ENCODE results near the gene SH3RF3. TPM values are rescaled to one million over a fixed set of nuclear protein-coding genes. Genes with fewer than 3 reads are reported as not detected.

Gene SH3RF3
- total RNA-seq, 1 experiment from 2014 or later: 4.9 TPM

DNA sequence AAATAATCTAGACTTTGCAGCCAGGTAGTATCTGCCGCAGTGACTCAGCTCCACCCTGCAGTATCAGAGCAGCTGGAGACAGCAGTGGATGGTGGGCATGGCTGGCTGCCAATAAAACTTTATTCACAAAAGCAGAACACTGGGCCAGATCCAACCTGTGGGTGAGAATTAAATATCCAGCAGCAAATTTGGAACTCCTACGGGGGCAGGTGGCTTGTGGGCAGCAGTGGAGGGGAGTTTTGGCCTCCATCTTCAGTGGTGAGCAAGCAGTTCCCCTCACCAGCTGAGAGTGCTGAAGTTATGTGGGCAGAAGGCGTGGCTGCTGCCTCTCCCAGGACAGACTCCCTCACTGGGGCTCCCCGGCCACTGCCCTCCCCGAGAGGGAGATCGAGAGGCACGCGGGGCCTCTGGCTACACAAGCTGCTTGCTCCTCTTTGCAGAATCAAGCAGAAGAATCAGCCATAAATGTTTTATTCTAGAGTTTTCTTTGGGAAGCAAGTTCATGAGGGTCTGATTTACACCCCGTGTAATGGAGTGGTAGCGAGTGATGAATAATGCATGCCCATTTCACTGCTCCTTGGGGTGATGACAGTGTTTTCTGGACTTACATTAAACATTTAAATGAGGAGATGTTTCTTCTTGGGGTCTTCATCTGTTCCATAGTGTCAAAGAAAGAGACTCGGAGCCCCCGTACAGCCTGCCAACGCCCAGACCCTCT, 280.5 kb downstream of the SH3RF3 start:
- POLR2A ChIA-PET: no interaction called here

DNA sequence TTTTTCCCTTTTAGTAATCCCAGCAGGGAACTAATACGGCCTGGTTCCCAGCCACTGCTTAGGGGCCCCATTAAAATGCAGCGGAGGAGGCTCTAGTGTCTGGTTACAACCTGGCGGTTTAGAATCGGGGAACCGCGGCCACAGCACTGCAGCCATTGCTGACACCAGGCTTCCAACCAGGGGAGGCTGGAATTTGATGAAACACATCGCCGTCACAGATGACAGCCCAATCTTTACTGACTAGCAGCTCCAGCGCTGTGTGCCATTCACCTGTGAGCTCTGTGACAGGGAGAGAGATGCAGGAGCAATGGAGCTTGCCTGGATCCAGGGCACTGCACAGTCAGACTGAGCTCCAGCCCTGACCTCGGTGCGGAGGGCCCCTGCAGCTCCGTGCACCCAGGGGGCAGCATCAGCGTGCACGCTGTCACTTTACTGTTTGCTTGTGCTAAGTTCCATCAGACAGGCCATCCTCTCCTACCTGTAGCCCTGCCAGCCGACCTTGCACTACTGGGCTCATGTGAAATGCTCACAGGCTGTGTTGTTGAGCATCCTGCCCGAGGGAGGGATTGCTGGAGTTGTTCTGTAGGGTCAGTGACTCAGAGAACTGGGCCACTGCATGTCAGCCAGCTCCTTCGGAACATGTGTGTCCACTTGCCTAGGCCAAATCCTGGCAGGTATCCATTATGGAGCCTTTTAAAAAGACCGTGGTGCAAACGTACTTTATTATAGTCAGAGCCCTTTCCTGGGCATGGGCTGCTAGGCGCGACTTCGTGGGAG, 281.2 kb downstream of the SH3RF3 start:
- DNase-seq (ENCODE audit: low read depth, low spot score): no peak
- in situ Hi-C loops (cut with HindIII; ENCODE audit: low pct_unique_long_range_greater_than_20kb, low sequenced_read_pairs) (no loop called here), intact Hi-C loops (cut with micrococcal nuclease; ENCODE audit: unreplicated experiment) (no loop called here)
- H3K27ac ChIP-seq (ENCODE audit: low read length): no peak overlapping the region
- no TSS peak for BruUV-seq (replicated peaks)
- ChIA-PET CTCF (no interaction called here), POLR2A (no interaction called here)
- H3K4me3 ChIP-seq (ENCODE audit: low read depth in 2 of 2, low read length in 2 of 2): no peak overlapping the region
- no peaks in the 10 kb centered on the region for H3K36me3 ChIP-seq (ENCODE audit: control insufficient read depth, insufficient read depth, low read length)
- ATAC-seq: no peak
- TF ChIP-seq, protein P1, sequence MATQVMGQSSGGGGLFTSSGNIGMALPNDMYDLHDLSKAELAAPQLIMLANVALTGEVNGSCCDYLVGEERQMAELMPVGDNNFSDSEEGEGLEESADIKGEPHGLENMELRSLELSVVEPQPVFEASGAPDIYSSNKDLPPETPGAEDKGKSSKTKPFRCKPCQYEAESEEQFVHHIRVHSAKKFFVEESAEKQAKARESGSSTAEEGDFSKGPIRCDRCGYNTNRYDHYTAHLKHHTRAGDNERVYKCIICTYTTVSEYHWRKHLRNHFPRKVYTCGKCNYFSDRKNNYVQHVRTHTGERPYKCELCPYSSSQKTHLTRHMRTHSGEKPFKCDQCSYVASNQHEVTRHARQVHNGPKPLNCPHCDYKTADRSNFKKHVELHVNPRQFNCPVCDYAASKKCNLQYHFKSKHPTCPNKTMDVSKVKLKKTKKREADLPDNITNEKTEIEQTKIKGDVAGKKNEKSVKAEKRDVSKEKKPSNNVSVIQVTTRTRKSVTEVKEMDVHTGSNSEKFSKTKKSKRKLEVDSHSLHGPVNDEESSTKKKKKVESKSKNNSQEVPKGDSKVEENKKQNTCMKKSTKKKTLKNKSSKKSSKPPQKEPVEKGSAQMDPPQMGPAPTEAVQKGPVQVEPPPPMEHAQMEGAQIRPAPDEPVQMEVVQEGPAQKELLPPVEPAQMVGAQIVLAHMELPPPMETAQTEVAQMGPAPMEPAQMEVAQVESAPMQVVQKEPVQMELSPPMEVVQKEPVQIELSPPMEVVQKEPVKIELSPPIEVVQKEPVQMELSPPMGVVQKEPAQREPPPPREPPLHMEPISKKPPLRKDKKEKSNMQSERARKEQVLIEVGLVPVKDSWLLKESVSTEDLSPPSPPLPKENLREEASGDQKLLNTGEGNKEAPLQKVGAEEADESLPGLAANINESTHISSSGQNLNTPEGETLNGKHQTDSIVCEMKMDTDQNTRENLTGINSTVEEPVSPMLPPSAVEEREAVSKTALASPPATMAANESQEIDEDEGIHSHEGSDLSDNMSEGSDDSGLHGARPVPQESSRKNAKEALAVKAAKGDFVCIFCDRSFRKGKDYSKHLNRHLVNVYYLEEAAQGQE (IDR thresholded peaks at IDR 0.05; ENCODE audit: insufficient read depth in 1 of 2, low read depth in 2 of 2, low read length in 1 of 2): no peak
- TF ChIP-seq POLR2AphosphoS5 (IDR thresholded peaks at IDR 0.05; ENCODE audit: low read depth, low read length) (no peak), TCF7L2 (IDR thresholded peaks at IDR 0.05; ENCODE audit: low read depth, low read length) (no peak), SIN3A (IDR thresholded peaks at IDR 0.05; ENCODE audit: borderline replicate concordance, insufficient read depth, low read depth, low read length) (no peak)
- TF ChIP-seq, protein P2, sequence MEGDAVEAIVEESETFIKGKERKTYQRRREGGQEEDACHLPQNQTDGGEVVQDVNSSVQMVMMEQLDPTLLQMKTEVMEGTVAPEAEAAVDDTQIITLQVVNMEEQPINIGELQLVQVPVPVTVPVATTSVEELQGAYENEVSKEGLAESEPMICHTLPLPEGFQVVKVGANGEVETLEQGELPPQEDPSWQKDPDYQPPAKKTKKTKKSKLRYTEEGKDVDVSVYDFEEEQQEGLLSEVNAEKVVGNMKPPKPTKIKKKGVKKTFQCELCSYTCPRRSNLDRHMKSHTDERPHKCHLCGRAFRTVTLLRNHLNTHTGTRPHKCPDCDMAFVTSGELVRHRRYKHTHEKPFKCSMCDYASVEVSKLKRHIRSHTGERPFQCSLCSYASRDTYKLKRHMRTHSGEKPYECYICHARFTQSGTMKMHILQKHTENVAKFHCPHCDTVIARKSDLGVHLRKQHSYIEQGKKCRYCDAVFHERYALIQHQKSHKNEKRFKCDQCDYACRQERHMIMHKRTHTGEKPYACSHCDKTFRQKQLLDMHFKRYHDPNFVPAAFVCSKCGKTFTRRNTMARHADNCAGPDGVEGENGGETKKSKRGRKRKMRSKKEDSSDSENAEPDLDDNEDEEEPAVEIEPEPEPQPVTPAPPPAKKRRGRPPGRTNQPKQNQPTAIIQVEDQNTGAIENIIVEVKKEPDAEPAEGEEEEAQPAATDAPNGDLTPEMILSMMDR (IDR thresholded peaks at IDR 0.05): no peak
- no peaks in the 10 kb centered on the region for H3K4me1 ChIP-seq (ENCODE audit: control insufficient read depth, insufficient read depth, low read length)
- H3K9me3 ChIP-seq (ENCODE audit: control insufficient read depth, insufficient read depth, low read depth, low read length): no peaks in the 10 kb centered on the region
- H3K27me3 ChIP-seq (ENCODE audit: control insufficient read depth, insufficient read depth, low read length): no peaks in the 10 kb centered on the region

More for the DNA sequence above, 280.5 kb downstream of the SH3RF3 start:
- Histone ChIP-seq H3K4me3 (ENCODE audit: low read depth in 2 of 2, low read length in 2 of 2) (no peak overlapping the region), H3K4me1 (ENCODE audit: control insufficient read depth, insufficient read depth, low read length) (no peaks in the 10 kb centered on the region), H3K27me3 (ENCODE audit: control insufficient read depth, insufficient read depth, low read length) (no peaks in the 10 kb centered on the region), H3K9me3 (ENCODE audit: control insufficient read depth, insufficient read depth, low read depth, low read length) (no peaks in the 10 kb centered on the region), H3K36me3 (ENCODE audit: control insufficient read depth, insufficient read depth, low read length) (no peaks in the 10 kb centered on the region), H3K27ac (ENCODE audit: low read length) (no peak overlapping the region)
- intact Hi-C loops (cut with micrococcal nuclease; ENCODE audit: unreplicated experiment): no loop called here
- DNase-seq (ENCODE audit: low read depth, low spot score) (no peak), ATAC-seq (no peak)
- TF ChIP-seq, protein P1 (IDR thresholded peaks at IDR 0.05; ENCODE audit: insufficient read depth in 1 of 2, low read depth in 2 of 2, low read length in 1 of 2): no peak
- TF ChIP-seq, protein P2 (IDR thresholded peaks at IDR 0.05): no peak
- TF ChIP-seq POLR2AphosphoS5 (IDR thresholded peaks at IDR 0.05; ENCODE audit: low read depth, low read length): no peak
- TF ChIP-seq SIN3A (IDR thresholded peaks at IDR 0.05; ENCODE audit: borderline replicate concordance, insufficient read depth, low read depth, low read length): no peak
- TF ChIP-seq TCF7L2 (IDR thresholded peaks at IDR 0.05; ENCODE audit: low read depth, low read length): no peak
- in situ Hi-C loops (cut with HindIII; ENCODE audit: low pct_unique_long_range_greater_than_20kb, low sequenced_read_pairs): no loop called here
- BruUV-seq (replicated peaks): no TSS peak
- CTCF ChIA-PET: no interaction called here

Data from Panc1 (cell line).